A549 (cell line): ENCODE results near the gene FGFR4.

Source experiments
- CTCF ChIP-seq: fragments of >200 bp; sonication (Bioruptor Twin); formaldehyde crosslinking; IDR thresholded peaks from 3 replicates; pipeline ENCODE4 v1.5.1; 2016
- HMGXB4 ChIP-seq: fragments of 250-450 bp; sonication (Bioruptor Pico); IDR thresholded peaks from 2 replicates; pipeline ENCODE4 v1.5.0; 2021; ENCODE audit warnings: mild to moderate bottlenecking, moderate library complexity, borderline replicate concordance
- MAX ChIP-seq: IDR thresholded peaks from 2 replicates; pipeline ENCODE4 v1.6.1; 2012
- POLR2A ChIP-seq: IDR thresholded peaks from 2 replicates; pipeline ENCODE4 v1.6.1; 2012; ENCODE audit warnings: mild to moderate bottlenecking, low read length

GRCh38 chr5:177084175-177084574 lies 2.5 kb upstream of the FGFR4 start:
- TF ChIP-seq CTCF (no peak), POLR2A (no peak), HMGXB4 (no peak), MAX (no peak)
